Kidney (tissue), 14 donors: ENCODE measurements around the gene SORCS2. TPM values are rescaled to one million over a fixed set of nuclear protein-coding genes. Genes with fewer than 3 reads are reported as not detected.

Experiments used
- DNase-seq, 5 donors: peaks; one replicate each; pipeline ENCODE4 v3.0.0-alpha.2; 2013 to 2020
- FAIRE-seq: peaks from 2 replicates; lab custom pipeline; 2012; peaks lifted over from hg19 to GRCh38; lab: Jason Lieb, UNC
- H3K27ac ChIP-seq, 2 donors: one replicate each; pipeline ENCODE4 v1.7.0; 2013; ENCODE audit warnings: low read depth in 2 of 2, low read length in 2 of 2, inconsistent platforms in 1 of 2
- H3K27me3 ChIP-seq: one replicate; pipeline ENCODE4 v1.7.1; 2013; ENCODE audit warnings: low read length, inconsistent platforms; ENCODE audit not compliant: control insufficient read depth, insufficient read depth
- H3K36me3 ChIP-seq, 3 donors: one replicate each; pipeline versions ENCODE4 v1.7.0 to v1.7.1; 2013; ENCODE audit warnings: low read length in 3 of 3, control low read depth in 1 of 3, inconsistent platforms in 1 of 3; ENCODE audit not compliant: insufficient read depth in 3 of 3, control insufficient read depth in 2 of 3
- H3K4me1 ChIP-seq, 3 donors: one replicate each; pipeline versions ENCODE4 v1.7.0 to v1.7.1; 2013; ENCODE audit warnings: low read length in 3 of 3, inconsistent platforms in 1 of 3, low read depth in 1 of 3; ENCODE audit not compliant: control insufficient read depth in 2 of 3, insufficient read depth in 2 of 3
- H3K4me3 ChIP-seq, 3 donors: one replicate each; pipeline versions ENCODE4 v1.7.0 to v1.8.1; 2013; ENCODE audit warnings: low read length in 3 of 3, control low read depth in 1 of 3, inconsistent platforms in 1 of 3
- H3K9ac ChIP-seq, 3 donors: one replicate each; pipeline versions ENCODE4 v1.7.0 to v1.7.1; 2013; ENCODE audit warnings: low read length in 3 of 3, control low read depth in 1 of 3, inconsistent platforms in 1 of 3
- H3K9me3 ChIP-seq, 3 donors: one replicate each; pipeline versions ENCODE4 v1.7.0 to v1.7.1; 2013; ENCODE audit warnings: low read length in 3 of 3, control low read depth in 1 of 3, inconsistent platforms in 1 of 3; ENCODE audit not compliant: control insufficient read depth in 2 of 3, insufficient read depth in 1 of 3
- intact Hi-C: fragments of 100-400 bp; cut with DNase I; formaldehyde crosslinking; loops from one replicate; pipeline ENCODE4 v1.11.1; 2022
- polyA plus RNA-seq: library from polyadenylated mRNA; stranded (reverse); fragments of 350-450 nt; fragmentation: Illumina TruSeq; extraction: RNeasy Lipid Tissue Mini Kit (QIAGEN cat#74804); gene quantifications from one replicate; pipeline ENCODE4 v1.2.3, GENCODE V29; 2014; ENCODE audit warnings: low read depth, low replicate concordance; ENCODE audit not compliant: insufficient read depth
- total RNA-seq: library from RNA; stranded (reverse); fragmentation: NEBNext Ultra II Directional; extraction: Animal tissue kit (Norgen Biotek cat#: 25700); gene quantifications from one replicate; pipeline ENCODE4 v1.2.1, GENCODE V29; 2021
- TF ChIP-seq, protein P1 (sequence below): IDR thresholded peaks from 3 replicates; pipeline ENCODE4 v1.5.1; 2012; ENCODE audit warnings: mild to moderate bottlenecking, moderate library complexity, borderline replicate concordance; ENCODE audit not compliant: insufficient read depth; ENCODE audit errors: extremely low read depth
- donor health status: control.
- donor health status: control.
- donor health status: control.
- donor health status: control.
- donor health status: control.
- donor health status: DM: yes; HTN: yes; CAD: no.
- donor health status: Normal renal cell carcinoma (clear cell type).

The SORCS2 gene
- total and polyA plus RNA-seq, 2 donors from 2014 or later: 6.1 to 9.1 TPM

GRCh38 chr4:7352486-7352885 is 160.1 kb downstream of the SORCS2 start:
- Histone ChIP-seq H3K27ac (no peak overlapping the region), H3K9me3 (peaks cover 0 to under 1% (median 0%) of the 10 kb centered on the region in 3 donors), H3K27me3 (no peaks in the 10 kb centered on the region), H3K4me1 (no peaks in the 10 kb centered on the region), H3K9ac (no peak overlapping the region), H3K36me3 (no peaks in the 10 kb centered on the region), H3K4me3 (no peak overlapping the region)
- intact Hi-C loops: no loop called here
- TF ChIP-seq, protein P1, sequence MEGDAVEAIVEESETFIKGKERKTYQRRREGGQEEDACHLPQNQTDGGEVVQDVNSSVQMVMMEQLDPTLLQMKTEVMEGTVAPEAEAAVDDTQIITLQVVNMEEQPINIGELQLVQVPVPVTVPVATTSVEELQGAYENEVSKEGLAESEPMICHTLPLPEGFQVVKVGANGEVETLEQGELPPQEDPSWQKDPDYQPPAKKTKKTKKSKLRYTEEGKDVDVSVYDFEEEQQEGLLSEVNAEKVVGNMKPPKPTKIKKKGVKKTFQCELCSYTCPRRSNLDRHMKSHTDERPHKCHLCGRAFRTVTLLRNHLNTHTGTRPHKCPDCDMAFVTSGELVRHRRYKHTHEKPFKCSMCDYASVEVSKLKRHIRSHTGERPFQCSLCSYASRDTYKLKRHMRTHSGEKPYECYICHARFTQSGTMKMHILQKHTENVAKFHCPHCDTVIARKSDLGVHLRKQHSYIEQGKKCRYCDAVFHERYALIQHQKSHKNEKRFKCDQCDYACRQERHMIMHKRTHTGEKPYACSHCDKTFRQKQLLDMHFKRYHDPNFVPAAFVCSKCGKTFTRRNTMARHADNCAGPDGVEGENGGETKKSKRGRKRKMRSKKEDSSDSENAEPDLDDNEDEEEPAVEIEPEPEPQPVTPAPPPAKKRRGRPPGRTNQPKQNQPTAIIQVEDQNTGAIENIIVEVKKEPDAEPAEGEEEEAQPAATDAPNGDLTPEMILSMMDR: no peak
- no peak for FAIRE-seq
- no peak for DNase-seq

GRCh38 chr4:7353046-7353790 is 160.9 kb downstream of the SORCS2 start:
- no peaks in the 10 kb centered on the region for H3K36me3 ChIP-seq
- FAIRE-seq (no peak), DNase-seq (peak in 1 of 5 donors; percentile 35)
- TF ChIP-seq, protein P1: no peak
- intact Hi-C loops: no loop called here
- no peak overlapping the region for H3K27ac ChIP-seq
- H3K4me3 ChIP-seq: no peak overlapping the region
- H3K4me1 ChIP-seq: no peaks in the 10 kb centered on the region
- no peak overlapping the region for H3K9ac ChIP-seq
- no peaks in the 10 kb centered on the region for H3K9me3 ChIP-seq
- H3K27me3 ChIP-seq: no peaks in the 10 kb centered on the region

GRCh38 chr4:7353846-7354610 is 161.7 kb downstream of the SORCS2 start:
- FAIRE-seq (no peak), DNase-seq (peak in 1 of 5 donors; percentile 39)
- H3K4me1 ChIP-seq: no peaks in the 10 kb centered on the region
- TF ChIP-seq, protein P1: no peak
- no peak overlapping the region for H3K4me3 ChIP-seq
- H3K27ac ChIP-seq: no peak overlapping the region
- H3K27me3 ChIP-seq: no peaks in the 10 kb centered on the region
- intact Hi-C loops: no loop called here
- H3K9me3 ChIP-seq: no peaks in the 10 kb centered on the region
- no peak overlapping the region for H3K9ac ChIP-seq
- no peaks in the 10 kb centered on the region for H3K36me3 ChIP-seq
